Effector CD8-positive, alpha-beta T cell (primary cell): Measurements from ENCODE around the gene ODC1.
"Not testable (repeated sequence)": the region's sequence is repeated elsewhere in the genome, so short reads cannot be mapped to it uniquely, and the experiment has no call there.

Experiments used
- DNase-seq: peaks from one replicate; lab custom pipeline; 2025; lab: John Stamatoyannopoulos, UW

ODC1 gene

DNA sequence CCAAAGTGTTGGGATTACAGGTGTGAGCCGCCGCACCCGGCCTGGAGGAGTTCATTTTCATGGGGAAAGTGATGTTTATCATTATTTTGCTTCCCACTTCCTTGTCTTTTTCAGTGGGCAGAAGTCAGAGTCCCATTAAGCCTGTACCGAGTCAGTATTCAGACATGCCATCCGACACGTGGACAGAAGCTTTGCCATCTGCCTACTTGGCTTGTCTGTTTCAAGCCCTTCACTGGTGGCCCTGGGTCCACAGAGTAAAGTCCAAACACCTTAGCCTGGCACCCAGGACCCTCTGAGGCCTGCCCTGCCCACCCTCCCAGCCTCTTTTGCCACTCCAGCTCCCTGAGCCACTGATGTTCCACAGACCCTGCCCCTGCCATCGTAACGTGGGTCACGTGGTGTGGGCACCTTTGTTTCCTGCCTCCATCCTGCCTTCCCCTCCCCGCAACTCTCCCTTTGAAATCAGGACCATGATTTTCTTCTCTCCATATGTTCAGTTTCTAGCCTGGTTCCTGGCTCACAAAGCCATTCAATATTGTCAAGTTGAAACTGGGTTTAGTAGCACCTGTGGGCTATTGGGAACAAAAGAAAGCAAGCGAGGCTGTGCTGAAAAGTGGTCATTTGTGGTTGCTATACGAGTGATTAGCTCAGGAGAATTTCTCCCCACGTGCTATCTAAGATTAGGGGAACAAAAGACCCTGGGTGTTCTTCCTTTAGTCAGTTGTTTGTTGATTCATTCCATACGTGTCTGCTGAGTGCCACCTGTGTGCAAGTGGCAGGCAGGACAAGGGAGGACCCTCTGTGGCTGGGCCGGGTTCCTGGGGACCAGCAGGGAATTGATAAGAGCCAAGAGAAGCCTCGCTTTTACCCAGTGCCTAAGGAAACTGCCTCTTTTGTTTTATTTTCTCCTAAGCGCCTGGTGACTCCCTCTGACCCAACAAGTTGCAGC lies 5.1 kb upstream of the ODC1 start:
- no peak for DNase-seq

DNA sequence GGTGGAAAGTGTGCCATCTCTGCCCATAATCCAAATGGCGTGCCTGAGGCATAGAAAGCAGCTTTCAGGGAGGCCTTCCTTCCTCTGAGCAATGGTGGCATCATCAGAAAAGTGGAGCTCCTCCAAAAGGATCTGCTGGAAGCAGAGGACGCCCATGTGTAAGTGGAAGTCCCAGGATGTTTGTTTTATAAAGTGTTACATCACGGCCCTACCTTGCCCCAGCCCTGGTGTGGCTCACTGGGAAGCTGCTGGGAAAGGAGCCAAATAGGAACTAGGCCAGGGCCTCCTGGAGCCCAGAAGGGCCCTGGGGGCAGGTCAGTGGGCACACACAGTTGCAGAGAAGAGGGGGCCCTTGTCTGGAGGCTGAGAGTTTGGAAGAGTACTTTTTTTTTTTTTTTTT lies 4.2 kb upstream of the ODC1 start:
- no peak for DNase-seq

DNA sequence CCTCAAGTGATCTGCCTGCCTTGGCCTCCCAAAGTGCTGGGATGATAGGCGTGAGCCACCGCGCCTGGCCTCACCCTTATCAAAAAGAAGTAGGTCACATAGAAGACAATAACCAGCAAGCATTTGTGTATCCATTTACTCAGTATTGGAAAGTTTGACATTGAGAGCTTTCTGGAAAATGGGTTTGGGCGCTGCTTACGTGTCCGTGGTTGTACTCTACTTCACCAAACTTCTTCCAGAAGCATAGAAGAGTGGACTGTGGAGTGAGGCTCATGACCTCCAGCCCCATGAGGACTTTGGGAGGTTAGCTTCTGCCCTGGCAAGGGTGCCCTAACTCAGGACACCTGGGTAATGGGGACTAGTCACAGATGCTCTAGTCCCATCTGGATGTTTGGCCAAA lies 3.7 kb upstream of the ODC1 start:
- no peak for DNase-seq

DNA sequence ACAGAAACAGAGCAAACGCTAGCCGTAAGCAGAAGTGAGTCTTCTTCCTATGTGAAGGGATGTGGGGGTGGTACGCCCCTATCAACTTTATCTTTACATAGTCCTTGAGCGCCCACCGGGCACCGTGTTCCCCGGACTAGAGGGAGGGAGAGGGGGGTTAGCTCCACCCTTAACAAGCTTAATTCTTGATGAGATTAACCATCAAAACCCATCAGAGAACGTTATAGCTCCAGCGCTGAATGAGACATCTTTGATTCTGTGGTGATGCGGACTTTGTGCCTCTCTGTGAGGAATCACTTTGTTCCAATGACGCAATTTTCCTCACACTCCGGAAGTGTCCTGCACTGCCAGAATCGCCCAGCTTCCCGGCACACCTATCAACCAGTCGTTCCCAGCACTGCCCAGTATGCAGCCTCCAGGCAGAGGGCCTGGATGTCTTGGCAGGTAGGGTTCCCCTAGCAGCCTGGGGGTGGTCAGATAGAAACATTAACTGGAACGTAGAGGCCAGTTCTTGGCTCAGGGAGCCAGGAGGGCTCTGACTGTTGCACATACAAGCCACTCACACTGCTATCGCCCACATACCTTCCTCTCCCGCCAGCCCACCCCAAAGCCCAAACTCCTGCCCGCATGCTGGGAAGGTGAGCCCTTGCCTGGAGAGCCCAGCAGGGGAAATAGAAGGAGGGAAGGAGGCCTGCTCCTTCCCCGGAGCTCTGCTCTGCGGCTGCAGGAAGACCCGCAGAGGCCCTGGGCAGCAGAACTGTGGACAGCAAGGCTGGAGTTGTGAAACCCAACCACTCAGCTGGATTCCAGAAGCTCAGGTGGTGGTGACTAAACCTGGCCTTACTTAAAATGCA lies 1.9 kb upstream of the ODC1 start:
- no peak for DNase-seq

DNA sequence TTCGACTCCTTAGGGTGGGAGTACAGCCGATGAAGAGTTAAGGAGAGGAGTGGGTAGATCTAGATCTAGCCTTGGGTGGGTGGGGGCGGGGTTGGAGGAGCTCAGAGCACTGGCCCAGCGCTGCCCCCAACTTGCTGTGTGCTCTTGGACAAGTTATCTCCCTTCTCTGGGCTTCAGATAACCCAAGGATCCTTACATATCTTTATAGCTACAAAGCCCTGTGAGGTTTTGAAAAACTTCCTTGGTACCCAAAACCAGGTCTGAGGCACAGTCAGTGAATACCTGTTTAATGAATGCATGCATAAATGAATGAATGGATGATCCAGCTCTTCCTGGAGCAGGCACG lies 1.3 kb upstream of the ODC1 start:
- DNase-seq, result no peak

DNA sequence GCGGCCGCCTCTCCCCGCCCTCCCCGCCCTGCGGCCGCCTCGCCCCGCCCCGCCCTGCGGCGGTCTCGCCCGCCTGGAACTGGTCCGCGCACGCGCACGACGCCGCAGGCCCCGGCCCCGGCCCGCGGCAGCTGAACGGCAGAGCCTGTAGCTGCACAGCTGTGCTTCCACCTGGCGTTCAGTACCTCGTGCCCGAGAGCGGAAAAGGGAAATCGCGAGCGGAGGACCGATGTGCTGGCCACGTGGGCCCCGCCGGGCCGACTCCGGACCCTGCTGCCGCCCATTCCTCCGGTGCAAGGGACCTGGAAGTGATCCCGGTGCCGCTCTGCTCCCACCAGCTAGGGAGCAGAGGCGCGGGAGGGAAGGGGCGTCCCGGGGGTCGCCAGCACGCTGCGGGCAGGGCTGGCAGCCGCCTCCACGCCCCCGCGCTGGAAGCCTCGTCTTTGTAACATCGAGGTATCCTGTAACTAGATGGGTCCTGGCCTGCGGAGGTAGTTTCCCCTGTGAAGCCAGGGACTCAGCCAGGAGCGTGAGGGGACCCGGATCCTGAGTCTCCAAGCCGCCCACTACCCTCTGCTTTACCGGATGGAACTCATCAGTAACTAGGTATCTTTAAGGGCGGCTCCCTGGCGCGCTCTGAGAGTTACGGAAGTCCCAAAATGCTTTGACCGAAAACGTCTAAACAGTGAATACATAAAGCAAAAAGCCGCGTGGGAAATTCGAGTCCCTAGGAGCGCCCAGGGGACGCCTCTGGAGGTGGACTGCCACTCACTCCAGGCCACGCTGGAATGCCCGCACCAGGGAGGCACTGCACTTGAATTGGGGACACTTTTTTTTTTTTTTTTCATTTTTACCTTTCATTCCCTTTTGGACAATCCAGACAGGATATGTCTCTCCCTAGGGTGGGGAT lies 704 bp upstream of the ODC1 start:
- DNase-seq, result peak; percentile 95

DNA sequence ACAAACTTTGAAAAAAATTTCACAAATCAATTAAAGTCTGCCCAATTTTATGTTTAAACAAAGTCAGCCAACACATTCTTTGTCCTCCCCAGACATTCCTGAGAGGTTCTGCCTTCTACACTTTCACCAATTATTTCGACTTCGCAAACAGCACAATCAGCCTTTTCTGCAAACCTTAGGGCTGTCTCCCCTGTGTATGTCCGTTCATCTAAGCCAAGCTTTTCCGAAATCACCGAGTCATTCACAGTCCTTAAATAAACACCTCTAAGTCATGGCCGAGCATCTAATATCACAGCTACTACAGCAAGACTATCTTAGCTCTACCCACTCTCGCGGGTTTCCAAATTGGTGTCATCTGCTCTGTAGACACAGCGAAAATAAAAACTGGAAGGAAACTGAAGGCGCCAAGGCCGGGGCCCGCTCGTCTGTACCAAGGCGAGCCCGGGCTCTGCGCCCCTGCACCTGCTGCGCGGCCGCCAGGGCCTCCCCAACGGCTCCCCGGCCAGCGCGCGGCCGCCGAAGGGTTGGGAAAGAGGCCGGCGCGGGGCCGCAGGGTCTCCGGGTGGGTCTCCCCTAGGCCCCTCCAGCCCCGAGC lies 730 bp downstream of the ODC1 start:
- DNase-seq, result no peak

DNA sequence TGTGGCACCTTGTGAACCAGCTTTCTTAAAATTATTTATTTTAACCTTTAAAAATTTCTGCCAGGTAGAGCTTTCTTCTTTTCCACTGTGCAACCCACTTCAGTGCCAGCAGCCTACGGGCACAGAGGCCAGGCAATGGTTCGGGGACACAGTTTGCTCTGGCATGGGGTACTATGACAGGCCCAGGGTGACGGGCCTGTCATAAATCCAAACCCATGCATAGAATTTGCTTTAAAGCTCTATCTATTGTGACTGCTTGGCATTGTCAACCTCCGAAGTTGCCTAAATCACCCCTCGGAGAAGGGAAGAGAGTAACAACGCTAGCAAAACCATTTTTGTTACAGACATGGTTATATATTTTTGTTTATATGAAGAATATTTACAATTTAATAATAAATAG lies 1.5 kb downstream of the ODC1 start:
- DNase-seq, result no peak

DNA sequence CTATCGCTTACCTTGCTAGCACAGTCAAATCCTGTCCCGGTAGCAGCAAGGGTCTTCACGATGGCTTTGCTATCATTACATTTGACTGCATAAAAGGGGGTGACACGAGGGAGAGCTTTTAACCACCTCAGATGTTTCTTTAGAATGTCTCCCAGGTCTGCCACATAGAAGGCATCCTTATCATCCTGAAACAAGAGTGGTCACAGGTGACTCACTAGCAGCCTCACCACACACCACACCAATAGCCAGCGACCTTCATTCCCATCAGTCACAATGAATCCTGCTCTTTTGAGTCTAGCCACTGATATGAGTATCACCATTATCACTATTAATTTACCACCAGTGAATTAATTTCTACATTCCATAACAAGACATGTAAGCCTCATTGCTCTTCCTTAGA lies 3.7 kb downstream of the ODC1 start:
- DNase-seq, result no peak

DNA sequence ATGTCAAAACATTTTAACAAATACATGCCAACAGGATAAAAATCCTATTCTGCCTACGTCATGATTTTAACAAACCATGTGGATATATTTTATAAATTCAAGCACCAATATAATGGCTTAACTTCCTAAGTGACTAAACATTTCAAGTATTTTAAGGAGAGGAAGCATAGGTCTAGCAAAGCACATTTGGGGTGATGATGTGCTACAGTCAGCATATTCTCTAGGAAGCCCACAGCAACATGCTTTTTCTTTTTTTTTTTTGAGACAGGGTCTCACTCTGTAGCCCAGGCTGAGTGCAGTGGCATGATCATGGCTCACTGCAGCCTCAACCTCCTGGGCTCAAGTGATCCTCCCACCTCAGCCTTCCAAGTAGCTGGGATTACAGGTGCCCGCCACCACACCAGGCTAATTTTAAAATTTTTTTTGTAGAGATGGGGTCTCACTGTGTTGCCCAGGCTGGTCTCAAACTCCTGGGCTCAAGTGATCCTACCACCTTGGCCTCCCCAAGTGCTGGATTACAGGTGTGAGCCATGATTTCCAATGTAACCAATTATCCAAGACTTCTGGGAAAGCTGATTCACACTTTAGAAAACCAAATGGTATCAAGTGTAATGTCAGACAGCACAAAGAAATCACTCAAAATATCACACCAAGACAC lies 5.5 kb downstream of the ODC1 start:
- DNase-seq, result not testable (repeated sequence)

DNA sequence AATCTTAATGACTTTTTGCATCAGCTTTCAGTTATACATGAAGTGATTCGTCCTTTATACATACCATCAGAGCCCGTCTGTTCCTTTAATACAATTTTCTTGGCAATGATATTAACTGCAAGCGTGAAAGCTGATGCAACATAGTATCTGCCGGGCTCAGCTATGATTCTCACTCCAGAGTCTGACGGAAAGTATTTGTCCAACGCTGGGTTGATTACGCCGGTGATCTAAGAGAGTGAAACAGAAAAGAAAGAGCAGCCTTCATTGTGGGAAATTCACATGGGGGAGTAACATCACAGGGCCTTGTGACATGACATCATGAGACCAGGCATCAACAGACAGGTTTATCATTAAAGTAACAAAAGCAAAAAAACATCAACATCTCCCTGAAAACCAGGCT lies 6.2 kb downstream of the ODC1 start:
- no peak for DNase-seq

DNA sequence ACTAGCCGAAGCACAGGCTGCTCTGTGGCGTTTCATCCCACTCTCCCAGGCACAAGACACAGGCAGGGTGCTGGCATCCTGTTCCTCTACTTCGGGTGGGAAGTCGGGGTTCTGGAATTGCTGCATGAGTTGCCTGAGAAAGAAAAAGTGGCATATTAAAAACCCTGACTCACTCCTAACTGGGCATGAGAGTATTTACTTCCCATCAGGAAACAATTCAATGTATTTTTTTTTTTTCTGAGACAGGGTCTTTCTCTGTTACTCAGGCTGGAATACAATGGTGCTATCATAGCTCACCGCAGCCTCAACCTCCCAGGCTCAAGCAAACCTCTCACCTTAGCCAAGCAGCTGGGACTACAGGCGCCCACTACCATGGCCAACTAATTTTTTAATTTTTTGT lies 7.4 kb downstream of the ODC1 start:
- DNase-seq, result no peak

DNA sequence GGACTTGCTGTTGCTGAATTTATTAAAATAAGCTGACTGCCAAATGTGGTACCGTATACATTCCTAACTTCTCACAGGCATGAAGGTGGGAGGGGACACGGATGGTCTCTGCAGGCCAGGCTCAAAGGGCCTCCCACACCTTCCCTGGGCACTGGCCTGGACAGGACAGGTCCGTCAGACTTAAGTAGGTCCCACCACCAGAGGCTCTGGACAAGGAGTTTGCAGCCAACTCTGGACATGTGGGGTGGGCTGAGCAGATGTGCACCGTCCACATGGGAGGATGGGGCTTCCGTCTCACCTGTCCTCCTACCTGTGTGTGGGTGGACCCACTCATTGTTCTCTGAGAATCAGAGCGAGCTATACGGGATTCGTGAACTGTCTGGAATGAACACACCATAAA lies 8.2 kb downstream of the ODC1 start:
- DNase-seq, result no peak

DNA sequence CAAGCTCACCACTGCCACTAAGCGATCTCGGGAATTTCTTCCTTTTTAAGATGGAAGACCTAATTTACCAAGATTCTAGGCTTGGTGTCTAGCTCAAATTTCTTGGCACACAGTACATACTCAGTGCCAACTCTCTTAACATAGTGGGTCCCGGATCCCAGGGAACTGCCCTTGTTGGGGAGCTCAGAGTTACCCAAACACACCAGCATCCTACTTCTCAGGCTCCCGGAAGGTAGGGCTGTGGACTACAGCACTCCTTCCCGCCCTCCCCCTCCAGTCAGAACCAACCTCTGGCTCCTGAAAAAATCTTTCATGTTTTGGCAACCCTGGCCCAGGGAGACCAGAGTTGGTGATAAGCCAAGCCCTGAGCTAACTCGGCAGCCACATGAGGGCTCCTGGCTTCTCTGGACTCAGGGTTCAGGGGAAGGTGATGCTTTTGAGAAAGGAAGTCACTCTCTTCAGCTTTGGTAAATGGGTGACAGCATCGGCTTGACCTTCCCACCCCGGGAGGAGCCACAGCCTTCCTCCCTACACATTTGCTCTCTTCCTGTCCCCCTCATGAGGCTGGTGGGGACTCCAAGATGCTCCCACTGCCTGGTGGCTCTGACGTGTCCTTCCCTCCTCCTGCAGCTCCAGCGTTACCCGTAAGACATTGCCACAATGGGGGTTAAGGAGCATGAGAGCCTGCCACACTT lies 8.8 kb downstream of the ODC1 start:
- DNase-seq, result no peak

DNA sequence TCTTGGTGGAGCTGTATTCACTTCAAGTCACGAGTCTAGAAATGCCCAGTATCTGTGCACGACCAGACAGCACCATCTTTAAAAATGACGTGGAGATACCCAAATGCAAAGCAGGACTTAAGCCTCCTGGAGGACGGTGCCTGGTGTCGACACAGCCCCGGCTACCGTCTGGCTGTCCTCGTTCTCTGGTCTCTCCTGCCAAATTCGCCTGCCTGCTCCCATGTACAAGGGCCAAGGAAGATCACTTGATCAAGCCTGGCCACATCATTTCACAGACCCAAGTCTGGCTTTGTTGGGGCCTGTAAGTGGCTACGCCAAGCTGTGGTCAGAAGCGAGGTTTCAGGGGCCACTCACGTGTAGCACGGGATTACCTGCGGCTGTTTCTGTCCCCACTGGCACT lies 9.4 kb downstream of the ODC1 start:
- DNase-seq, result no peak

DNA sequence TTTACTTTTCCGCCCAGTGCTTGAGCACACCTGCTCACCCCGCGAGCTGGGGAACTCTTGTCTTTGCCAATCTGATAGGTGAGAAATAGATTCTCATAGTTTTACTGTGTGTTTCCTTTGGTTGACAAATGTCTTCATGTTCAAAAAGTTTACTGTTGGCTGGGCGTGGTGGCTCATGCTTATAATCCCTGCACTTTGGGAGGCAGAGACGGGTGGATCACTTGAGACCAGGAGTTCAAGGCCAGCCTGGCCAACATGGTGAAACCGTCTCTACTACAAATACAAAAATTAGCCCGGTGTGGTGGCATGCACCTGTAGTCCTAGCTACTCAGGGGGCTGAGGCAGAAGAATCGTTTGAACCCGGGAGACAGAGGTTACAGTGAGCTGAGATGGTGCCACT lies 10.3 kb downstream of the ODC1 start:
- no peak for DNase-seq

DNA sequence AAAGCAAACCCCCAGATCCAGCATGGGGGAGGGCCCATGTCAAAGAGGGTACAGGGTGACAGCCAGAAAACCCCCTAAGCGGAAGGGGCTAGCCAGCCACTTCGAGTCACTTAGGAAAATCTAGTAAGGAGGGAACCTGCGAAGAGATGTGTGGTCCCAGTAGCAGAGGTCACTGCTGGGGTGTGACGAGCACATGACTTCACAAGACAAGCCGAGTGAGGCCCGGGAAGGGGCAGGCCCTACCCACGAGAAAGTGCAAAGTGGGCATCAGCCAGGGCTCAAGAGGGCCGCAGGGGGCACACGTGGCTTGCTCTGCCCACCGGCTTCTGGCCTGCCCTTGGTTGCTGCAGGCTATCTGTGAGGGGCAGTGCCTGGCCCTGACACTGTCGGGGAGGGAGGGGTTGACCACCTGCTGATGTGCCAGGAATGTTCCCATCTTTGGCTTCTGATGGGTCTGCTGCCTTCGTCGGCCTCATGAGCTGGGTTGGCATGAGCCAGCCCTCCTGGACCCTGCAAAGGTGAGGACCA lies 11.5 kb downstream of the ODC1 start:
- DNase-seq, result no peak

DNA sequence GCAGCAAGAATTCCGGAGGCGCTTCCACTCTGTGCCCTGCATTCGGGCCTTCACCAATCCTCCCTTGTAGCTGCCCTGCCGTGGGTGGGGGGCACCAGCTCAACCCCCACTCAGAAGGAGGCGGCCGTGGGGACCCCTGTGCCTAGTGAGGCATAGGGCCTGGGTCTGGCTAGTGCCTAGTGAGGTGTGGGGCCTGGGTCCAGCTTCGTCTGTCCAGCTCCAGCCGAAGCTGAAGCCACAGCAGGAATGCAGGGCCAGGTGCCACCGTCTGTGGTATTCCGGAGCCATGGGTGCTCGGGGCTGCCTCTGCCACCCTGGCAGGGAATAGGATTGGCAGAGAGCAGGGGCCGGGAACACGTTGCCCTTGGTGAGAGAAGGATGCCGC lies 12.3 kb downstream of the ODC1 start:
- no peak for DNase-seq

DNA sequence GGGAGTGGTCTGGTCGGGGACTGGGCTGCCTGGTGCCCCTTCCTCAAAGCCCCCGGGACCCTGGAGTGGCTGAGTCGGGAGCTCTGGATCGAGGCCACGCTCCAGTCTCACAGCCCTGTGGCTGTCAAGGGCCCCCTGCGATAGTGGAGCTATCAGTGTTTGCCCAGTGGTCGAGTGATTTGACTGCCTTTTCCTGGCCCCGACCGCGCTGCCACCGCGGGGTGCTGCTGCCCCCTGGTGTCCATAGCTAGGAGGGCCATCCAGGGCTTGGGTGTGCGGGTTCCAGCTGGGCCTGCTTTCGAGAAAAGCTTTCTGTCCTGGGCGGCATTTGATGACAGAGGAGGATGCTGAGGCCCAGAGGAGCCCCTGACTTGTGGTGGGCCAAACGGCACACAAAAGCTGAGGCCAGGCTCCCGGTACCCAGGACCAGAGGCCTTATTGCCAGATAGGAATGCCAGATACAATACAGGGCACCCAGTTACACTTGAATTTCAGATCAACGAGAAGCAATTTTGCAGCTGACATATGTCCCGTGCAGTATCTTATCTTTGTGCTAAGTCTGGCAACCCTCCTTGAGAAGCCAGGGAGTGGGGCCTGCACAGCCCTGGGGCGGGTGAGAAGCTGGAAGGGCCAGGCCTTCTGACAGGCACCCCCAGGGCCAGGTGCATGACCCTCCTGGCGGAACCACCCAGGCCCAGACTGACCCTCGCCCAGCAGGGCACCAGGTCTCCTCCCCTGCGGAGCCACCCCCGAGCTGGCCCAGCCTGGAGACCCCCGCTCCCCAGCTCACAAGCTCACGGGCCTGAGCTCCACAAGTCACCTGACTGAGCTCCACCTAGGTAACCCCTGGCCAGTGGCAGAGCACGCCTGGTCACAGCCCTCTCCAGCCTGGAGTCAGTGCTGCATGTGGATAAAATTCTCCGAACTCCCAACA lies 13.0 kb downstream of the ODC1 start:
- peak; percentile 60 for DNase-seq
